Activated T-helper 1 cell treated with anti-CD3 and anti-CD28 coated beads, Interleukin-12 subunit alpha, Interleukin-12 subunit beta, Interleukin-2, Interleukin-4 antibody, amounts not matched to agents 30 ng/mL and 10 ng/mL and 1 ng/mL, durations not matched to agents 14 hours and 24 hours and 36 hours (primary cell): ENCODE measurements around the gene CA5A. TPM values are rescaled to one million over a fixed set of nuclear protein-coding genes. Genes with fewer than 3 reads are reported as not detected.
A peak's percentile ranks its signal among the peaks of the same experiment; 100 is the strongest.
"Not testable (repeated sequence)": the region's sequence is repeated elsewhere in the genome, so short reads cannot be mapped to it uniquely, and the experiment has no call there.

ENCODE experiments used
- DNase-seq: peaks from one replicate; pipeline ENCODE4 v3.0.0; 2021; ENCODE audit warnings: low spot score
- H3K27ac Mint-ChIP-seq: one replicate; pipeline ENCODE4 v1.8.0; 2021; ENCODE audit warnings: mild to moderate bottlenecking, mixed read lengths
- H3K27me3 Mint-ChIP-seq: one replicate; pipeline ENCODE4 v1.8.0; 2022; ENCODE audit warnings: mild to moderate bottlenecking, moderate library complexity, mixed read lengths; ENCODE audit not compliant: insufficient read depth
- H3K36me3 Mint-ChIP-seq: one replicate; pipeline ENCODE4 v1.8.0; 2021; ENCODE audit warnings: low read depth, mixed read lengths
- H3K4me1 Mint-ChIP-seq: one replicate; pipeline ENCODE4 v1.8.0; 2021; ENCODE audit warnings: low read depth, mixed read lengths
- H3K4me3 Mint-ChIP-seq: one replicate; pipeline ENCODE4 v1.8.0; 2021; ENCODE audit warnings: mild to moderate bottlenecking, moderate library complexity, mixed read lengths
- H3K9me3 Mint-ChIP-seq: one replicate; pipeline ENCODE4 v1.8.0; 2021; ENCODE audit warnings: mixed read lengths
- intact Hi-C: fragments of 100-400 bp; cut with micrococcal nuclease; formaldehyde crosslinking; loops from one replicate; pipeline ENCODE4 v1.15.1; 2024
- total RNA-seq: library from RNA; stranded (reverse); gene quantifications from 2 replicates; pipeline ENCODE4 v1.2.3, GENCODE V29; 2022

The CA5A gene
- total RNA-seq, 1 donor from 2014 or later, result 0.13 TPM

GRCh38 chr16:87909203-87909935 lies 27.0 kb downstream of the CA5A start:
- DNase-seq, result peak; percentile 76
- not testable (repeated sequence) for H3K9me3 Mint-ChIP-seq, H3K4me3 Mint-ChIP-seq, H3K27me3 Mint-ChIP-seq, H3K36me3 Mint-ChIP-seq
- peak overlapping the region; percentile 62 for H3K27ac Mint-ChIP-seq
- intact Hi-C loops, result loop anchor here (1.0 kb wide), 5 partner anchors 14 to 130 kb away; no protein-coding TSS in a partner anchor
- H3K4me1 Mint-ChIP-seq, result peaks cover 15% of the 10 kb centered on the region

- DNase-seq, H3K36me3 Mint-ChIP-seq, intact Hi-C loops, H3K27me3 Mint-ChIP-seq, H3K9me3 Mint-ChIP-seq, H3K27ac Mint-ChIP-seq, H3K4me3 Mint-ChIP-seq: not testable (repeated sequence)
- peaks cover 22% of the 10 kb centered on the region for H3K4me1 Mint-ChIP-seq
Observed at GRCh38 chr16:87908101-87908500, 28.2 kb downstream of the CA5A start.

- intact Hi-C loops, H3K36me3 Mint-ChIP-seq, H3K27me3 Mint-ChIP-seq, H3K4me3 Mint-ChIP-seq, H3K9me3 Mint-ChIP-seq, H3K27ac Mint-ChIP-seq, DNase-seq: not testable (repeated sequence)
- H3K4me1 Mint-ChIP-seq, result peaks cover 38% of the 10 kb centered on the region
Observed at GRCh38 chr16:87905521-87905920, 30.8 kb downstream of the CA5A start.

- intact Hi-C loops, H3K27me3 Mint-ChIP-seq, H3K9me3 Mint-ChIP-seq, H3K27ac Mint-ChIP-seq, H3K4me3 Mint-ChIP-seq, DNase-seq, H3K36me3 Mint-ChIP-seq: not testable (repeated sequence)
- peaks cover 41% of the 10 kb centered on the region for H3K4me1 Mint-ChIP-seq
Observed at GRCh38 chr16:87904963-87905362, 31.4 kb downstream of the CA5A start.

GRCh38 chr16:87900489-87900888 lies 35.8 kb downstream of the CA5A start:
- Mint-ChIP-seq H3K4me1 (peaks cover 57% of the 10 kb centered on the region), H3K27ac (peak overlapping the region; percentile 48)
- intact Hi-C loops, H3K4me3 Mint-ChIP-seq, H3K36me3 Mint-ChIP-seq, H3K27me3 Mint-ChIP-seq, H3K9me3 Mint-ChIP-seq, DNase-seq: not testable (repeated sequence)

- H3K9me3 Mint-ChIP-seq, result no peaks in the 10 kb centered on the region
- peaks cover 68% of the 10 kb centered on the region for H3K4me1 Mint-ChIP-seq
- peaks cover 2% of the 10 kb centered on the region for H3K36me3 Mint-ChIP-seq
- peak overlapping the region; percentile 66 for H3K4me3 Mint-ChIP-seq
- DNase-seq, result peak; percentile 61
- intact Hi-C loops, result loop anchor here (5.0 to 10.0 kb wide), 2 partner anchors 559 to 583 kb away; partner anchors contain the start of gene C16orf95
- H3K27me3 Mint-ChIP-seq, result no peaks in the 10 kb centered on the region
- peak overlapping the region; percentile 100 for H3K27ac Mint-ChIP-seq
Observed at GRCh38 chr16:87897521-87898505, 38.5 kb downstream of the CA5A start.

- not testable (repeated sequence) for H3K27me3 Mint-ChIP-seq, DNase-seq, H3K9me3 Mint-ChIP-seq, H3K36me3 Mint-ChIP-seq
- H3K4me3 Mint-ChIP-seq, result peak overlapping the region; percentile 66
- H3K27ac Mint-ChIP-seq, result peak overlapping the region; percentile 100
- intact Hi-C loops, result loop anchor here (5.0 to 10.0 kb wide), 2 partner anchors 560 to 582 kb away; partner anchors contain the start of gene C16orf95
- peaks cover 60% of the 10 kb centered on the region for H3K4me1 Mint-ChIP-seq
Observed at GRCh38 chr16:87896924-87897520, 39.3 kb downstream of the CA5A start.

GRCh38 chr16:87896176-87896890 lies 40.0 kb downstream of the CA5A start:
- not testable (repeated sequence) for H3K36me3 Mint-ChIP-seq, H3K9me3 Mint-ChIP-seq, H3K27me3 Mint-ChIP-seq
- peaks cover 56% of the 10 kb centered on the region for H3K4me1 Mint-ChIP-seq
- peak; percentile 6 for DNase-seq
- intact Hi-C loops, result loop anchor here (5.0 to 10.0 kb wide), 2 partner anchors 561 to 582 kb away; partner anchors contain the start of gene C16orf95
- peak overlapping the region; percentile 100 for H3K27ac Mint-ChIP-seq
- peak overlapping the region; percentile 66 for H3K4me3 Mint-ChIP-seq

- Mint-ChIP-seq H3K27me3 (no peaks in the 10 kb centered on the region), H3K4me3 (peak overlapping the region; percentile 76), H3K4me1 (peaks cover 56% of the 10 kb centered on the region), H3K27ac (peak overlapping the region; percentile 100), H3K36me3 (no peaks in the 10 kb centered on the region), H3K9me3 (no peaks in the 10 kb centered on the region)
- intact Hi-C loops, result loop anchor here (1.0 to 10.0 kb wide), 7 partner anchors 14 to 581 kb away; partner anchors contain the start of genes BANP and C16orf95
- DNase-seq, result peak; percentile 83
Observed at GRCh38 chr16:87895641-87896141, 40.6 kb downstream of the CA5A start.

- intact Hi-C loops, result loop anchor here (10.0 kb wide), 1 partner anchor 579 kb away; the partner anchor contains the start of gene C16orf95
- not testable (repeated sequence) for H3K27me3 Mint-ChIP-seq, DNase-seq, H3K27ac Mint-ChIP-seq, H3K4me3 Mint-ChIP-seq, H3K36me3 Mint-ChIP-seq, H3K9me3 Mint-ChIP-seq
- H3K4me1 Mint-ChIP-seq, result peaks cover 56% of the 10 kb centered on the region
Observed at GRCh38 chr16:87894005-87894404, 42.3 kb downstream of the CA5A start.

- peaks cover 3% of the 10 kb centered on the region for H3K9me3 Mint-ChIP-seq
- DNase-seq, result no peak
- H3K27me3 Mint-ChIP-seq, result no peaks in the 10 kb centered on the region
- no peaks in the 10 kb centered on the region for H3K36me3 Mint-ChIP-seq
- intact Hi-C loops, result loop anchor here (10.0 kb wide), 1 partner anchor 577 kb away; the partner anchor contains the start of gene C16orf95
- H3K4me3 Mint-ChIP-seq, result no peak overlapping the region
- peaks cover 37% of the 10 kb centered on the region for H3K4me1 Mint-ChIP-seq
- H3K27ac Mint-ChIP-seq, result no peak overlapping the region
Observed at GRCh38 chr16:87891764-87892163, 44.6 kb downstream of the CA5A start.

GRCh38 chr16:87889762-87890161 lies 46.6 kb downstream of the CA5A start:
- H3K4me3 Mint-ChIP-seq, result not testable (repeated sequence)

More at GRCh38 chr16:87889762-87890161, 46.6 kb downstream of the CA5A start:
- intact Hi-C loops, result loop anchor here (10.0 kb wide), 1 partner anchor 575 kb away; the partner anchor contains the start of gene C16orf95
- not testable (repeated sequence) for H3K36me3 Mint-ChIP-seq, H3K9me3 Mint-ChIP-seq, DNase-seq, H3K27me3 Mint-ChIP-seq
- Mint-ChIP-seq H3K27ac (peak overlapping the region; percentile 2), H3K4me1 (peaks cover 19% of the 10 kb centered on the region)
